Measurements from ENCODE around the gene CNFN.

CNFN gene

GRCh38 chr19:42370626-42371175 is 19.4 kb downstream of the CNFN start:
- no peak overlapping the region for H3K27ac ChIP-seq
- no peak overlapping the region for H3K4me3 ChIP-seq (ENCODE audit: low read depth in 1 of 2, low read length in 1 of 2)
- H3K27me3 ChIP-seq: no peaks in the 10 kb centered on the region
- no peaks in the 10 kb centered on the region for H3K9me3 ChIP-seq
- TF ChIP-seq CTCF (IDR thresholded peaks at IDR 0.05): no peak
- no peaks in the 10 kb centered on the region for H3K36me3 ChIP-seq
- no peaks in the 10 kb centered on the region for H3K4me1 ChIP-seq (ENCODE audit: control insufficient read depth in 1 of 2, insufficient read depth in 1 of 2, low read depth in 1 of 2, low read length in 1 of 2)

- Histone ChIP-seq H3K27ac (no peak overlapping the region), H3K36me3 (no peaks in the 10 kb centered on the region), H3K27me3 (no peaks in the 10 kb centered on the region), H3K4me3 (ENCODE audit: low read depth in 1 of 2, low read length in 1 of 2) (no peak overlapping the region), H3K9me3 (no peaks in the 10 kb centered on the region), H3K4me1 (ENCODE audit: control insufficient read depth in 1 of 2, insufficient read depth in 1 of 2, low read depth in 1 of 2, low read length in 1 of 2) (no peaks in the 10 kb centered on the region)
- TF ChIP-seq CTCF (IDR thresholded peaks at IDR 0.05): no peak
Observed at GRCh38 chr19:42370068-42370520, 20.0 kb downstream of the CNFN start.

- no peaks in the 10 kb centered on the region for H3K36me3 ChIP-seq
- H3K27ac ChIP-seq: no peak overlapping the region
- no peak overlapping the region for H3K4me3 ChIP-seq (ENCODE audit: low read depth in 1 of 2, low read length in 1 of 2)
- no peaks in the 10 kb centered on the region for H3K4me1 ChIP-seq (ENCODE audit: control insufficient read depth in 1 of 2, insufficient read depth in 1 of 2, low read depth in 1 of 2, low read length in 1 of 2)
- no peaks in the 10 kb centered on the region for H3K9me3 ChIP-seq
- no peak for TF ChIP-seq CTCF (IDR thresholded peaks at IDR 0.05)
- no peaks in the 10 kb centered on the region for H3K27me3 ChIP-seq
Observed at GRCh38 chr19:42369433-42370067, 20.5 kb downstream of the CNFN start.

GRCh38 chr19:42368765-42369164 is 21.3 kb downstream of the CNFN start:
- H3K4me3 ChIP-seq (ENCODE audit: low read depth in 1 of 2, low read length in 1 of 2): no peak overlapping the region
- no peaks in the 10 kb centered on the region for H3K36me3 ChIP-seq
- no peaks in the 10 kb centered on the region for H3K4me1 ChIP-seq (ENCODE audit: control insufficient read depth in 1 of 2, insufficient read depth in 1 of 2, low read depth in 1 of 2, low read length in 1 of 2)
- no peaks in the 10 kb centered on the region for H3K9me3 ChIP-seq
- H3K27me3 ChIP-seq: no peaks in the 10 kb centered on the region
- H3K27ac ChIP-seq: no peak overlapping the region
- no peak for TF ChIP-seq CTCF (IDR thresholded peaks at IDR 0.05)

- Histone ChIP-seq H3K36me3 (no peaks in the 10 kb centered on the region), H3K27me3 (no peaks in the 10 kb centered on the region), H3K4me3 (ENCODE audit: low read depth in 1 of 2, low read length in 1 of 2) (no peak overlapping the region), H3K4me1 (ENCODE audit: control insufficient read depth in 1 of 2, insufficient read depth in 1 of 2, low read depth in 1 of 2, low read length in 1 of 2) (no peaks in the 10 kb centered on the region), H3K27ac (no peak overlapping the region), H3K9me3 (no peaks in the 10 kb centered on the region)
- TF ChIP-seq CTCF (IDR thresholded peaks at IDR 0.05): no peak
Observed at GRCh38 chr19:42368360-42368759, 21.7 kb downstream of the CNFN start.
